NB4 (cell line): ENCODE results near the gene BACH1.
"Not testable (repeated sequence)": the region's sequence is repeated elsewhere in the genome, so short reads cannot be mapped to it uniquely, and the experiment has no call there.

Source experiments
- POLR2A ChIP-seq: IDR thresholded peaks from 2 replicates; pipeline ENCODE4 v1.6.1; 2011; ENCODE audit warnings: mild to moderate bottlenecking; ENCODE audit not compliant: insufficient read length; ENCODE audit errors: extremely low read depth
- TF ChIP-seq, protein P1 (sequence below): IDR thresholded peaks from one replicate; pipeline ENCODE4 v1.5.1; 2012; ENCODE audit warnings: low read depth, low read length
- TF ChIP-seq, protein P2 (sequence below): IDR thresholded peaks from 2 replicates; pipeline ENCODE4 v1.6.1; 2011; ENCODE audit warnings: low read depth, low read length

DNA sequence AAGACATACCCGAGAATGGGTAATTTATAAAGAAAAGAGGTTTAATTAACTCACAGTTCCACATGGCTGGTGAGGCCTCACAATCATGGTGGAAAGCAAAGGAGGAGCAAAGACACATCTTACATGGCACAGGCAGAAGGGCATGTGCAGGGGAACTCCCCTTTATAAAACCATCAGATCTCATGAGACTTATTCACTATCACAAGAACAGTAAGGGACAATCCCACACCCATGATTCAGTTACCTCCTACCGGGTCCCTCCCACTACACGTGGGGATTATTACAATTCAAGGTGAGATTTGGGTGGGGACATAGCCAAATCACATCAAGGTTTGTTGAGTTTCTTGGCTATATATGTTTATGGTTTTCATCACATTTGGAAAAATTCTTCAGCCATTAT, 16.9 kb upstream of the BACH1 start:
- not testable (repeated sequence) for TF ChIP-seq POLR2A
- TF ChIP-seq, protein P1, sequence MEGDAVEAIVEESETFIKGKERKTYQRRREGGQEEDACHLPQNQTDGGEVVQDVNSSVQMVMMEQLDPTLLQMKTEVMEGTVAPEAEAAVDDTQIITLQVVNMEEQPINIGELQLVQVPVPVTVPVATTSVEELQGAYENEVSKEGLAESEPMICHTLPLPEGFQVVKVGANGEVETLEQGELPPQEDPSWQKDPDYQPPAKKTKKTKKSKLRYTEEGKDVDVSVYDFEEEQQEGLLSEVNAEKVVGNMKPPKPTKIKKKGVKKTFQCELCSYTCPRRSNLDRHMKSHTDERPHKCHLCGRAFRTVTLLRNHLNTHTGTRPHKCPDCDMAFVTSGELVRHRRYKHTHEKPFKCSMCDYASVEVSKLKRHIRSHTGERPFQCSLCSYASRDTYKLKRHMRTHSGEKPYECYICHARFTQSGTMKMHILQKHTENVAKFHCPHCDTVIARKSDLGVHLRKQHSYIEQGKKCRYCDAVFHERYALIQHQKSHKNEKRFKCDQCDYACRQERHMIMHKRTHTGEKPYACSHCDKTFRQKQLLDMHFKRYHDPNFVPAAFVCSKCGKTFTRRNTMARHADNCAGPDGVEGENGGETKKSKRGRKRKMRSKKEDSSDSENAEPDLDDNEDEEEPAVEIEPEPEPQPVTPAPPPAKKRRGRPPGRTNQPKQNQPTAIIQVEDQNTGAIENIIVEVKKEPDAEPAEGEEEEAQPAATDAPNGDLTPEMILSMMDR: not testable (repeated sequence)
- TF ChIP-seq, protein P2, sequence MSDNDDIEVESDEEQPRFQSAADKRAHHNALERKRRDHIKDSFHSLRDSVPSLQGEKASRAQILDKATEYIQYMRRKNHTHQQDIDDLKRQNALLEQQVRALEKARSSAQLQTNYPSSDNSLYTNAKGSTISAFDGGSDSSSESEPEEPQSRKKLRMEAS: not testable (repeated sequence)
